ENCODE measurements around the gene TMEM82. TPM values are rescaled to one million over a fixed set of nuclear protein-coding genes. Genes with fewer than 3 reads are reported as not detected.

TMEM82 gene
- polyA plus RNA-seq, 4 donors = 25.3 to 61.3 (median 36.5) TPM

DNA sequence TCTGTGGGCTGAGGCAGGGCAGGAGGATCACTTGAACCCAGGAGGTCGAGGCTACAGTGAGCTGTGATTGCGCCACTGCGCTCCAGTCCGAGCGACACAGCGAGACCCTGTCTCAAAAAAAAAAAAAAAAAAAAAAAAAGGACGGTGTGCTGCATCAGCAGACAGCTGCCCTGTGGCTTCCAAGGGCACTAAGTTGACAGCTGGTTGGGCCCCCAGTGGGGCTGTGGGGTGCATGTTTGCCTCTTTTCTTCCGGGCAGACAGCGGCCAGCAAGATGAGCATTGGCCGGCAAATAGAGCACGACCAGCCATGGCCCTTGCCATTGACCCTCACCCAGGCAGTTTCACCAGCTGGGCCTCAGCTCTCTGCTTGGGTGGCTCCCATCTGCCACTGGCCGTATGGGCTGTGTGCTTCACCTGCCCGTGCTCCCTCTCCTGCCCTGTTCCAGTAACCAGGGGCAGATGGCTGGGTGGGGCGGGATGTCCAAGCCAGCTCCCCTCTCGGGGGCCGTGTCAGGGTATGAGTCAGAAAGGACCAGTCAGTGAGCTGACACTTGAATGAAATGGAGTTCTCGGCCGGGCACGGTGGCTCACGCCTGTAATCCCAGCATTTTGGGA is 18.6 kb upstream of the TMEM82 start:
- DNase-seq (no peak), FAIRE-seq (no peak)
- Histone ChIP-seq H3K4me3 (ENCODE audit: low read depth in 1 of 3, low read length in 3 of 3) (no peak overlapping the region), H3K4me1 (ENCODE audit: control insufficient read depth in 3 of 3, insufficient read depth in 2 of 3, low read depth in 1 of 3, low read length in 2 of 3) (no peaks in the 10 kb centered on the region), H3K9me3 (ENCODE audit: control insufficient read depth in 2 of 2, insufficient read depth in 1 of 2, low read depth in 1 of 2, low read length in 1 of 2) (no peaks in the 10 kb centered on the region), H3K36me3 (ENCODE audit: control insufficient read depth in 3 of 3, insufficient read depth in 2 of 3, low read depth in 1 of 3, low read length in 3 of 3) (peaks cover 12 to 95% (median 26%) of the 10 kb centered on the region in 3 donors), H3K27ac (ENCODE audit: low read depth in 1 of 3, low read length in 2 of 3) (no peak overlapping the region), H3K27me3 (ENCODE audit: control insufficient read depth in 3 of 3, insufficient read depth in 3 of 3, low read length in 3 of 3) (no peaks in the 10 kb centered on the region)
- 88 to 94% (median 91%) methylated on average over 18 to 20 of the region's 20 CpGs for WGBS, 3 donors

DNA sequence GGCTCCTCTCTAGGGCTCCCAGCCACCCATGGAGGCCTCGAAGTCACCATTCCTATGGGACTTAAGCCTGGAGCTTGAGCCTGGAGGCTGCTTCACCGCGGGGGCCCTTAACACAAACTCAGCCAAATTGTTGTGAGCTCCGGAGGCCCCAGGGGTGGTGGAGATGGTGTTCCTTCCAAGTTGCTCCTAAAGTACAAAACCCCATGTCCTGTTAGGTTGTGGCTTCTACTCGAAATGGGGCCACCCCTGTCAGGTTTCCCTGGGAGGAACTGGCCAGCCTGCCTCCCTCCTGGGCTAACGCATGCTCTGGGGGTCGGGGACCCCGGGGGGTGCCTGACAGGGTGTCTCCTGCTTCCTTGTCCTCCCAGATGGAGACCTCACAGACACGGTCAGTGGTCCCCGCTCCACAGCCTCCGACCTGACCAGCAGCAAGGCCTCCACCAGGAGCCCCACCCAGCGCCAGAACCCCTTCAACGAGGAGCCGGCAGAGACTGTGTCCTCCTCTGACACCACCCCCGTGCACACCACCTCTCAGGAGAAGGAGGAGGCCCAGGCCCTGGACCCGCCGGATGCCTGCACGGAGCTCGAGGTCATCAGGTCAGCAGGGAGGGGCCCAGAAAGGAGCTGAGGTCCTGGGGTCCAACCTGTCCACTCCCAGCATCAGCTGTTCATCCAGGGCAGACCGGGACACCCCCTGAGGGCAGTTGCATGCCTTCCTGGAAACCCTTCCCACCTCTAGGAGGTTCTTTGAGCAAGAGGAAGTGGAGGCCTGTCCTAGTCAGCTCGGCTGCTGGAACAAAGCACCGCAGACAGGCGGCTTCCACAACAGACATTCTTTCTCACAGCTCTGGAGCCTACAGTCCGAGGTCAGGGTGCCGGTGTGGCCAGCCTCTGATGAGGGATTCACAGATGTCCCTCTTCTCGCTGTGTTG is 17.1 kb upstream of the TMEM82 start:
- Histone ChIP-seq H3K9me3 (ENCODE audit: control insufficient read depth in 2 of 2, insufficient read depth in 1 of 2, low read depth in 1 of 2, low read length in 1 of 2) (no peaks in the 10 kb centered on the region), H3K4me1 (ENCODE audit: control insufficient read depth in 3 of 3, insufficient read depth in 2 of 3, low read depth in 1 of 3, low read length in 2 of 3) (no peaks in the 10 kb centered on the region), H3K27me3 (ENCODE audit: control insufficient read depth in 3 of 3, insufficient read depth in 3 of 3, low read length in 3 of 3) (no peaks in the 10 kb centered on the region), H3K4me3 (ENCODE audit: low read depth in 1 of 3, low read length in 3 of 3) (no peak overlapping the region), H3K36me3 (ENCODE audit: control insufficient read depth in 3 of 3, insufficient read depth in 2 of 3, low read depth in 1 of 3, low read length in 3 of 3) (peaks cover 10 to 96% (median 28%) of the 10 kb centered on the region in 3 donors), H3K27ac (ENCODE audit: low read depth in 1 of 3, low read length in 2 of 3) (no peak overlapping the region)
- no peak for DNase-seq
- no peak for FAIRE-seq
- WGBS, 3 donors = 81 to 88% (median 85%) methylated on average over 25 to 26 of the region's 26 CpGs

DNA sequence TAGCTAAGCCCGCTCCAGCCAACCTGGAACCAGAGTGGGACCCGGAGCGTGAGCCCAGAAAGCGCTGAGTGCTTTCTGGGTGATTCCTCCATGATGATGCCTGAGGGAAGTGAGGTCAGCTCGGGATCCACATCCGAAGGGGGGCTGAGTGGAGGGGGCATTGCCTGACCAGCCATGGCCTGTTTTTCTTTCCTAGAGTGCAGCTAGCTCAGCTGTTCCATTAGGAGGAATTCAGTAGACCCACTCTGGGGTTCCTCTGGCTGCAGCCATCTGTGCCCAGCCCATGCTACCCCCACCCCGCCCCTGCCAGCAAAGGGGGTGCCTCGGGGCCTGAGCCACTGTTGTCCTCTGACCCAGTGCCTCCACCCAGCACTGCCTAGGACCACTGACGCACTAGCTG is 15.8 kb upstream of the TMEM82 start:
- DNase-seq = no peak
- Histone ChIP-seq H3K4me1 (ENCODE audit: control insufficient read depth in 3 of 3, insufficient read depth in 2 of 3, low read depth in 1 of 3, low read length in 2 of 3) (no peaks in the 10 kb centered on the region), H3K9me3 (ENCODE audit: control insufficient read depth in 2 of 2, insufficient read depth in 1 of 2, low read depth in 1 of 2, low read length in 1 of 2) (no peaks in the 10 kb centered on the region), H3K4me3 (ENCODE audit: low read depth in 1 of 3, low read length in 3 of 3) (no peak overlapping the region), H3K36me3 (ENCODE audit: control insufficient read depth in 3 of 3, insufficient read depth in 2 of 3, low read depth in 1 of 3, low read length in 3 of 3) (peaks cover 17 to 96% (median 26%) of the 10 kb centered on the region in 3 donors), H3K27ac (ENCODE audit: low read depth in 1 of 3, low read length in 2 of 3) (no peak overlapping the region), H3K27me3 (ENCODE audit: control insufficient read depth in 3 of 3, insufficient read depth in 3 of 3, low read length in 3 of 3) (no peaks in the 10 kb centered on the region)
- no peak for FAIRE-seq
- 93 to 99% (median 95%) methylated on average over 9 of the region's 9 CpGs for WGBS, 3 donors

DNA sequence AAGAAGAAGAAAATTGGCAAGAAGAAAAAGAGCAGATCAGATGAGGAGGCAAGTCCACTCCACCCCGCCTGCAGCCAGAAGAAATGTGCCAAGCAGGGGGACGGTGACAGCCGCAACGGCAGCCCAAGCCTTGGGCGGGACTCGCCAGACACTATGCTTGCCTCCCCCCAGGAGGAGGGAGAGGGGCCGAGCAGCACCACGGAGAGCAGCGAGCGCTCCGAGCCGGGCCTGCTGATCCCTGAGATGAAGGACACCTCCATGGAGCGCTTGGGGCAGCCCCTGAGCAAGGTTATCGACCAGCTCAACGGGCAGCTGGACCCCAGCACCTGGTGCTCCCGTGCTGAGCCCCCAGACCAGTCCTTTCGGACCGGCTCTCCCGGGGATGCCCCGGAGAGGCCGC is 15.3 kb upstream of the TMEM82 start:
- Histone ChIP-seq H3K4me3 (ENCODE audit: low read depth in 1 of 3, low read length in 3 of 3) (no peak overlapping the region), H3K27me3 (ENCODE audit: control insufficient read depth in 3 of 3, insufficient read depth in 3 of 3, low read length in 3 of 3) (no peaks in the 10 kb centered on the region), H3K9me3 (ENCODE audit: control insufficient read depth in 2 of 2, insufficient read depth in 1 of 2, low read depth in 1 of 2, low read length in 1 of 2) (no peaks in the 10 kb centered on the region), H3K4me1 (ENCODE audit: control insufficient read depth in 3 of 3, insufficient read depth in 2 of 3, low read depth in 1 of 3, low read length in 2 of 3) (no peaks in the 10 kb centered on the region), H3K27ac (ENCODE audit: low read depth in 1 of 3, low read length in 2 of 3) (no peak overlapping the region), H3K36me3 (ENCODE audit: control insufficient read depth in 3 of 3, insufficient read depth in 2 of 3, low read depth in 1 of 3, low read length in 3 of 3) (peaks cover 19 to 96% (median 27%) of the 10 kb centered on the region in 3 donors)
- 87 to 97% (median 96%) methylated on average over 20 to 21 of the region's 21 CpGs for WGBS, 3 donors
- no peak for FAIRE-seq
- DNase-seq = no peak

DNA sequence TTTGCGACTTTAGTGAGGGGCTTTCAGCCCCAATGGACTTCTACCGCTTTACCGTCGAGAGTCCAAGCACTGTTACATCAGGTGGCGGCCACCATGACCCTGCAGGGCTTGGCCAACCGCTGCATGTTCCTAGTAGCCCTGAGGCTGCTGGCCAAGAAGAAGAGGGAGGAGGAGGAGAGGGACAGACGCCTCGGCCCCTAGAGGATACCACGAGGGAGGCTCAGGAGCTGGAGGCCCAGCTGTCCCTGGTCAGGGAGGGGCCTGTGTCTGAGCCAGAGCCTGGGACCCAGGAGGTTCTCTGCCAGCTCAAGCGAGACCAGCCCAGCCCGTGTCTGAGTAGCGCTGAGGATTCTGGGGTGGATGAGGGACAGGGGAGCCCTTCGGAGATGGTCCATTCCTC is 14.9 kb upstream of the TMEM82 start:
- Histone ChIP-seq H3K9me3 (ENCODE audit: control insufficient read depth in 2 of 2, insufficient read depth in 1 of 2, low read depth in 1 of 2, low read length in 1 of 2) (no peaks in the 10 kb centered on the region), H3K27ac (ENCODE audit: low read depth in 1 of 3, low read length in 2 of 3) (no peak overlapping the region), H3K4me3 (ENCODE audit: low read depth in 1 of 3, low read length in 3 of 3) (no peak overlapping the region), H3K27me3 (ENCODE audit: control insufficient read depth in 3 of 3, insufficient read depth in 3 of 3, low read length in 3 of 3) (no peaks in the 10 kb centered on the region), H3K36me3 (ENCODE audit: control insufficient read depth in 3 of 3, insufficient read depth in 2 of 3, low read depth in 1 of 3, low read length in 3 of 3) (peaks cover 23 to 96% (median 30%) of the 10 kb centered on the region in 3 donors), H3K4me1 (ENCODE audit: control insufficient read depth in 3 of 3, insufficient read depth in 2 of 3, low read depth in 1 of 3, low read length in 2 of 3) (no peaks in the 10 kb centered on the region)
- 88 to 94% (median 90%) methylated on average over 12 to 13 of the region's 13 CpGs for WGBS, 3 donors
- FAIRE-seq (no peak), DNase-seq (no peak)

DNA sequence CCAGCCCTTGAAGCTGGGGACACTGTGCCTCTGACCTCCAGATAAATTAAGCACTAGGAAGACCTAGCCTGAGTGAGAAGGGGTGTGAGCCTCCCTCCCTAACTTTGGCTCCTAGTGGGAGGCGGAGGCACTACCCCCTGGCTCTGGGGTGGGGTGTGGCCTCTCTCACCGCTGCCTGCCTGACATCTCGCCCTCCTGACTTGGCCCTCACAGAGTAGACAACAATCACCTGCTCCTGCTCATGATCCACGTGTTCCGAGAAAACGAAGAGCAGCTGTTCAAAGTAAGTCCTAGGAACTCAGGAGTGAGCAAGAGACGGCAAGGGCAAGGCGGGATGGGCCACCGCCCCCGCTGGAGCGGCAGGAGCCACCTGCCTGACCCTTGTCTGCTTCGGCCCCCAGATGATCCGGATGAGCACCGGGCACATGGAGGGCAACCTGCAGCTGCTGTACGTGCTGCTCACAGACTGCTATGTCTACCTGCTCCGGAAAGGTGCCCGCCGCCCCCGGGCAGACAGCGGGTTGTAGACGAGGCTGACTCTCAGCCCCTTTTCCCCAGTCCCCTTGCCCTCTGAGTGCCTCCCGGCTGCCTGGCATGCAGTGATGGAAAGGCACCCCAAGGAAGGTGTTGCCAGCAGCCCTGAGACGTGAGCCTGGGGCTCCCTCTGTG is 14.3 kb upstream of the TMEM82 start:
- 94 to 96% (median 94%) methylated on average over 23 of the region's 23 CpGs for WGBS, 3 donors
- no peaks in the 10 kb centered on the region for H3K27me3 ChIP-seq (ENCODE audit: control insufficient read depth in 3 of 3, insufficient read depth in 3 of 3, low read length in 3 of 3)
- H3K4me1 ChIP-seq (ENCODE audit: control insufficient read depth in 3 of 3, insufficient read depth in 2 of 3, low read depth in 1 of 3, low read length in 2 of 3) = no peaks in the 10 kb centered on the region
- no peak overlapping the region for H3K4me3 ChIP-seq (ENCODE audit: low read depth in 1 of 3, low read length in 3 of 3)
- DNase-seq (no peak), FAIRE-seq (no peak)
- H3K36me3 ChIP-seq (ENCODE audit: control insufficient read depth in 3 of 3, insufficient read depth in 2 of 3, low read depth in 1 of 3, low read length in 3 of 3) = peaks cover 24 to 98% (median 35%) of the 10 kb centered on the region in 3 donors
- no peaks in the 10 kb centered on the region for H3K9me3 ChIP-seq (ENCODE audit: control insufficient read depth in 2 of 2, insufficient read depth in 1 of 2, low read depth in 1 of 2, low read length in 1 of 2)
- H3K27ac ChIP-seq (ENCODE audit: low read depth in 1 of 3, low read length in 2 of 3) = no peak overlapping the region

DNA sequence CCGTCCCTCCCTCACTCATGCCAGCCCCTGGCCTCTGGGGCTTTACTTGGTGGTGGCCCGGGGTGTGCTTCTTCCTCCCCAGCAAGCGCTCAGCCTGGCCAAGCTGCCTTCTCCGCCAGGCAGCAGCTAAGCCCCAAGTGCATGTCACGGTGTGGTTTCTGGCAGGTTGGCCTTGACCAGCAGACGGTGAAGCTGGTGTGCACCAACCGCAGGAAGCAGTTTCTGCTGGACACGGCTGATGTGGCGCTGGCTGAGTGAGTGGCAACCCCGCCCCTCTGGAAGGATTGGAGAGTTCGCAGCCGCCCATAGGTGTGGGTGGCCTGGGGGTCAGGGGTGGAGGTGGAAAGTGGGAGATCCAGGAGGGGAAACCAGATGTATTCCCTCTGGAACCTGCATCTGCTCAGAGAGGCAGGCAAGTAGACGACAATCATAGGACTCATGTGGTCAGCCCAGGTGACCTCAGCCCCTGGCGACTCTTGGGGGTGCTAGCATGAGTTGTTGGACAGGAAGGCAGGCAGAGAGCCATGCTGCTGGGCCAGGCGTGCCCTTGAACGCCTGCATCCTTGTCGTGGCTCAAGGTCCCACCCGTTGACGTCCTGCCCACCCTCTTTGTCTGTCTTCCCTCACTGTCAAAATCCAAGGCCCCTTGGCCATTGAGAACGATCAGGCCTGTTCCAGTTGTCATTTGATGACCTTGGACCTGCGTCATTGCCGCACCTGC is 13.2 kb upstream of the TMEM82 start:
- Histone ChIP-seq H3K4me3 (ENCODE audit: low read depth in 1 of 3, low read length in 3 of 3) (no peak overlapping the region), H3K27me3 (ENCODE audit: control insufficient read depth in 3 of 3, insufficient read depth in 3 of 3, low read length in 3 of 3) (no peaks in the 10 kb centered on the region), H3K36me3 (ENCODE audit: control insufficient read depth in 3 of 3, insufficient read depth in 2 of 3, low read depth in 1 of 3, low read length in 3 of 3) (peaks cover 24 to 99% (median 33%) of the 10 kb centered on the region in 3 donors), H3K9me3 (ENCODE audit: control insufficient read depth in 2 of 2, insufficient read depth in 1 of 2, low read depth in 1 of 2, low read length in 1 of 2) (no peaks in the 10 kb centered on the region), H3K27ac (ENCODE audit: low read depth in 1 of 3, low read length in 2 of 3) (no peak overlapping the region), H3K4me1 (ENCODE audit: control insufficient read depth in 3 of 3, insufficient read depth in 2 of 3, low read depth in 1 of 3, low read length in 2 of 3) (no peaks in the 10 kb centered on the region)
- DNase-seq = no peak
- 86 to 91% (median 88%) methylated on average over 21 to 22 of the region's 22 CpGs for WGBS, 3 donors
- no peak for FAIRE-seq

DNA sequence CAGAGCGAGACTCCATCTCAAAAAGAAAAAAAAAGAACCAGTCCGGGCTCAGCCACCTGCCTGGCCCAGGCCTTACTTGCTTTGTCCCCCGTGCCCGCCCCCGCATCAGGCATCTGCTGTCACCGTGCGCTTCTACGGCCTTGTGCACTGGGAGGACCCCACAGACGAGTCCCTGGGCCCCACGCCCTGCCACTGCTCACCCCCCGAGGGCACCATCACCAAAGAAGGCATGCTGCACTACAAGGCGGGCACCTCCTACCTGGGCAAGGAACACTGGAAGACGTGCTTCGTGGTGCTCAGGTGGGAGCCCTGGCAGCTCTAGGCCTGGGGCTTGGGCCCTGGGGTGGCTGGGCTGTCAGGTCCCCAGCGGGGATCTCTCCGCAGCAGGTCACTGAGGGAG is 11.9 kb upstream of the TMEM82 start:
- WGBS, 3 donors = 94 to 95% (median 95%) methylated on average over 15 to 16 of the region's 16 CpGs
- H3K9me3 ChIP-seq (ENCODE audit: control insufficient read depth in 2 of 2, insufficient read depth in 1 of 2, low read depth in 1 of 2, low read length in 1 of 2) = no peaks in the 10 kb centered on the region
- no peak for FAIRE-seq
- DNase-seq = no peak
- peaks cover 24 to 99% (median 33%) of the 10 kb centered on the region in 3 donors for H3K36me3 ChIP-seq (ENCODE audit: control insufficient read depth in 3 of 3, insufficient read depth in 2 of 3, low read depth in 1 of 3, low read length in 3 of 3)
- peaks cover 0 to 8% (median 3%) of the 10 kb centered on the region in 3 donors for H3K4me1 ChIP-seq (ENCODE audit: control insufficient read depth in 3 of 3, insufficient read depth in 2 of 3, low read depth in 1 of 3, low read length in 2 of 3)
- H3K4me3 ChIP-seq (ENCODE audit: low read depth in 1 of 3, low read length in 3 of 3) = no peak overlapping the region
- H3K27me3 ChIP-seq (ENCODE audit: control insufficient read depth in 3 of 3, insufficient read depth in 3 of 3, low read length in 3 of 3) = no peaks in the 10 kb centered on the region
- H3K27ac ChIP-seq (ENCODE audit: low read depth in 1 of 3, low read length in 2 of 3) = no peak overlapping the region
